ENCODE data around the gene SEC24D.
"Not testable (repeated sequence)": the region's sequence is repeated elsewhere in the genome, so short reads cannot be mapped to it uniquely, and the experiment has no call there.

The SEC24D gene

GRCh38 chr4:118810991-118811764, 24.7 kb downstream of the SEC24D start:
- Mint-ChIP-seq H3K27ac (no peak overlapping the region), H3K36me3 (ENCODE audit: low read depth) (peaks cover 56% of the 10 kb centered on the region), H3K4me3 (no peak overlapping the region), H3K9me3 (no peaks in the 10 kb centered on the region), H3K4me1 (ENCODE audit: low read depth) (peaks cover 5% of the 10 kb centered on the region), H3K27me3 (ENCODE audit: low read depth) (no peaks in the 10 kb centered on the region)

DNA sequence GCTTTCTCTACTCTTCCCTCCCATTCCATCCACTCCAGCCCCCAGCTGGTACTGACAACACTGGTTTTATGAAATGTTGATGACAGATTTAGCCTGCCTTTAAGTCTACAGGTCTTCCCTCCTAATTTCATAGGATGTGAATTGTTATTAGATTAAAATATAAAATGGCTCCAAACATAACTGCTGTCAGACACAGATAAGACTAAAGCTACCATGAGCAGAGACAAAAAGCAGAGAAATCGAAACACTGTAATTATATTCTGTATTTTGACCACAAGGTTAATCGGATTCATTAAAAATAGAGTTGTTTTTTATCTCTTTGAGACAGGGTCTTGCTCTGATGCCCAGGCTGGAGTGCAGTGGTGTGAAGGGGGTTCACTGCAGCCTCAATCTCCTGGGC, 28.3 kb downstream of the SEC24D start:
- Mint-ChIP-seq H3K27me3 (ENCODE audit: low read depth) (no peaks in the 10 kb centered on the region), H3K36me3 (ENCODE audit: low read depth) (peaks cover 45% of the 10 kb centered on the region), H3K4me1 (ENCODE audit: low read depth) (peaks cover 5% of the 10 kb centered on the region), H3K27ac (no peak overlapping the region), H3K4me3 (no peak overlapping the region), H3K9me3 (no peaks in the 10 kb centered on the region)

DNA sequence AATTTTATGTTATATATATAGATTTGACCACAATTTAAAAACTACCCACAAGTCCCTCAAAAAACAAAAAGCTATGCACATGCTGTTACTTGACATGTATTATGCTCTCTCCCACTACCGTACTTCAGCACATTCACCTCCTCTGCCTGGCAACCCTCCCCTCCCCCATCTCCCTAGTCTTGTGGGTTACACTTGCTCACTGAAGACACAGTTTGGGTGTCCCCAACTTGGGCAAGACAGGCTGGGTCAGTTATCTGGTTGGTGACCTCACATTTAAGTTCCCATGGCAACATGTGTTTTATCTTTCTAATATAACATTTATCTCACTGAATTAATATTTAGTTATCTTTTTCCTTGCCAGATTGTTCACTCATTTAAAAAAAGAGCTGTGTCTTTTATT, 32.7 kb downstream of the SEC24D start:
- no peak overlapping the region for H3K27ac Mint-ChIP-seq
- H3K36me3 Mint-ChIP-seq (ENCODE audit: low read depth), result peaks cover 32% of the 10 kb centered on the region
- H3K4me3 Mint-ChIP-seq, result no peak overlapping the region
- no peaks in the 10 kb centered on the region for H3K4me1 Mint-ChIP-seq (ENCODE audit: low read depth)
- H3K9me3 Mint-ChIP-seq, result no peaks in the 10 kb centered on the region
- no peaks in the 10 kb centered on the region for H3K27me3 Mint-ChIP-seq (ENCODE audit: low read depth)

DNA sequence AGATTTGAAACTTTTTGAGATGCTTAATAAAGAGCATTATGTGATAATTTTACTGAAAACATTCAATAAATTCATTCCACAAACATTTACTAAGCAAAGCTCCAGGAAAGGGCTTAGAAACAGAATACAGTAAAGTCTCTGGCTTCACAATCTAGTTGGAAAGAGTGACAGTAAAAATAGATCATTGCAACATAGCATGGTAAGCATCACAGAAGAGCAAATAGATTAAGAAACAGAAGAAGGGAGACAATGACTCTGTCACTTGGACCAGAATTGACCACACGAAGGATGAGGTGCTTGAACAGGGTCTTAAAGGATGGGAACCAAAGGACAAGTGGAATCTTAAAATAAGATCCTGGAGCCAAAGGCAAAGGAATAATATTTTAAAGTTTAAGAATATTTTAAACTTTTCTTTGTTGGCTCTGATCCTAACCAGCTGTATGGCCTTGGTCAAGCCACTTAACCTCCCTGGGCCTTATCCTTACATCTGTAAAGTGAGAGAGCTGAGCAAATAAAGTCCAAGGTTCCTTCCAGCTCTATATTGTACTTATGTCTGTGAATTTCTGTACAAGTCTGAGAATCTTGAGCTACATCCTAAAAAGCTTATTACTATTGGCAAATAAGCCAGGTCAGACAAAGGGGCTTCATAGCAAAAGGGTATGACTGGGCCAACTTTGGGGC, 33.9 kb downstream of the SEC24D start:
- no peaks in the 10 kb centered on the region for H3K9me3 Mint-ChIP-seq
- H3K27ac Mint-ChIP-seq, result no peak overlapping the region
- no peak overlapping the region for H3K4me3 Mint-ChIP-seq
- no peaks in the 10 kb centered on the region for H3K4me1 Mint-ChIP-seq (ENCODE audit: low read depth)
- H3K36me3 Mint-ChIP-seq (ENCODE audit: low read depth), result peaks cover 33% of the 10 kb centered on the region
- no peaks in the 10 kb centered on the region for H3K27me3 Mint-ChIP-seq (ENCODE audit: low read depth)

GRCh38 chr4:118799231-118799942, 36.5 kb downstream of the SEC24D start:
- H3K27ac Mint-ChIP-seq, result no peak overlapping the region
- H3K4me3 Mint-ChIP-seq, result no peak overlapping the region
- H3K27me3 Mint-ChIP-seq (ENCODE audit: low read depth), result no peaks in the 10 kb centered on the region
- H3K36me3 Mint-ChIP-seq (ENCODE audit: low read depth), result peaks cover 36% of the 10 kb centered on the region
- no peaks in the 10 kb centered on the region for H3K4me1 Mint-ChIP-seq (ENCODE audit: low read depth)
- no peaks in the 10 kb centered on the region for H3K9me3 Mint-ChIP-seq

DNA sequence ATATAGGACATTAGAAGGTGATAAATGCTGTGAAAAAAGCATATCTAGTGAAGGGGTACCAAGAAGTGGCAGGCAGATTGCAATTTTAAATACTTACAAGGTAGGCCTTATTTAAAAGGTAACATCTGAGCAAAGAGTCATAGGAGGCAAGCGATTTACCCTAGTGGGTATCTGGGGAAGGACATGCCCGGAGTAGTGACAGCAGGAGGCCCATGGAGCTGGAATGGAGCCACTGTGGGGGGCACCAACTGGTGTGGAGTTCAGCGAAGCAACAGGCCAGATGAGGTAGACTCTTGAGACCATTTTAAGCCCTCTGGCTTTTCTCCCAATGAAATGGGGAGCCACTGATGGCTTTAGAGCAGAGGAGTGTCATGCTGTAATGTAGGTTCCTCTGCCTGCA, 37.3 kb downstream of the SEC24D start:
- H3K9me3 Mint-ChIP-seq, result no peaks in the 10 kb centered on the region
- no peak overlapping the region for H3K4me3 Mint-ChIP-seq
- no peak overlapping the region for H3K27ac Mint-ChIP-seq
- H3K36me3 Mint-ChIP-seq (ENCODE audit: low read depth), result peaks cover 33% of the 10 kb centered on the region
- no peaks in the 10 kb centered on the region for H3K27me3 Mint-ChIP-seq (ENCODE audit: low read depth)
- H3K4me1 Mint-ChIP-seq (ENCODE audit: low read depth), result no peaks in the 10 kb centered on the region

GRCh38 chr4:118797558-118798142, 38.3 kb downstream of the SEC24D start:
- no peaks in the 10 kb centered on the region for H3K4me1 Mint-ChIP-seq (ENCODE audit: low read depth)
- no peak overlapping the region for H3K27ac Mint-ChIP-seq
- H3K36me3 Mint-ChIP-seq (ENCODE audit: low read depth), result peaks cover 29% of the 10 kb centered on the region
- no peaks in the 10 kb centered on the region for H3K27me3 Mint-ChIP-seq (ENCODE audit: low read depth)
- no peaks in the 10 kb centered on the region for H3K9me3 Mint-ChIP-seq
- no peak overlapping the region for H3K4me3 Mint-ChIP-seq

GRCh38 chr4:118791690-118792446, 44.1 kb downstream of the SEC24D start:
- not testable (repeated sequence) for H3K4me3 Mint-ChIP-seq; H3K4me1 Mint-ChIP-seq (ENCODE audit: low read depth); H3K27ac Mint-ChIP-seq; H3K27me3 Mint-ChIP-seq (ENCODE audit: low read depth); H3K9me3 Mint-ChIP-seq
- peaks cover 13% of the 10 kb centered on the region for H3K36me3 Mint-ChIP-seq (ENCODE audit: low read depth)

DNA sequence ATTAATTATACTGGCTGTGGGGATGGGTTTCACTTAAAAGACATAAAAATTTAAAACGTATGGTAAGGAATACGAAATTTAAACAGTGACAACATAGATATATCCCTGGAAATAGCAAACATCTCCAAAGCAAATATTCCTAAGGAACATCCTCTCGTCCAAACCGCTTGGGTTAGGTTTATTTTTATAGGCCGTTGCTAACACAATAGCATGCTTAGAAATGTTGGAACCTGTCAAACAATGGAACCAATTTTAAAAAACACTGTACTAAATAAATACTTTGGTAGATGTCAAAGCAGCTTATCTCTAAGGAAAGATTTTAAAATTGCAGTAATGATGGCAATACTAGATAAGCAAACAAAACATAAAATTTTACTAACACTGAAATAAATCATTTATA, 45.4 kb downstream of the SEC24D start:
- H3K36me3 Mint-ChIP-seq (ENCODE audit: low read depth), result peaks cover 10% of the 10 kb centered on the region
- H3K4me1 Mint-ChIP-seq (ENCODE audit: low read depth), result no peaks in the 10 kb centered on the region
- no peak overlapping the region for H3K27ac Mint-ChIP-seq
- H3K4me3 Mint-ChIP-seq, result no peak overlapping the region
- no peaks in the 10 kb centered on the region for H3K27me3 Mint-ChIP-seq (ENCODE audit: low read depth)
- no peaks in the 10 kb centered on the region for H3K9me3 Mint-ChIP-seq

DNA sequence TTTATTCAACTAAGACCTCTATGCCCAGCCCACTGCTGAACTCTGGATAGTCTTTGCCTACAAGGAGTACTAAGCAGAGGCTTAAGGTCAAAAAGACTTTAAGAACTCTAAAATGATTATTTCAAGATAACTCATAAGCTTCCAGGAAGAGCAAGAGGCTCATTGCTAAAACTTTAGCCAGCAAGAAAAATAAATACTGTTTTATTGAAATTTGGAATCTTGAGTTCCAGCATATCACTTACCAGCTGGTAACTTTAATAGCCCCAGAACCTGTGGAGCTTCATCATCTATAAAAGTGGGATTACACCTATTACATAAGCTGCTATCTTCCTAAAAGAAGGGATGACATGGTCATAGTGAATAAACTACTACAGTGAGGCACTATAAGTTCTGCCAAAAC, 47.0 kb downstream of the SEC24D start:
- Mint-ChIP-seq H3K4me3 (no peak overlapping the region), H3K27me3 (ENCODE audit: low read depth) (no peaks in the 10 kb centered on the region), H3K9me3 (no peaks in the 10 kb centered on the region), H3K27ac (no peak overlapping the region), H3K4me1 (ENCODE audit: low read depth) (no peaks in the 10 kb centered on the region), H3K36me3 (ENCODE audit: low read depth) (peaks cover 6% of the 10 kb centered on the region)

DNA sequence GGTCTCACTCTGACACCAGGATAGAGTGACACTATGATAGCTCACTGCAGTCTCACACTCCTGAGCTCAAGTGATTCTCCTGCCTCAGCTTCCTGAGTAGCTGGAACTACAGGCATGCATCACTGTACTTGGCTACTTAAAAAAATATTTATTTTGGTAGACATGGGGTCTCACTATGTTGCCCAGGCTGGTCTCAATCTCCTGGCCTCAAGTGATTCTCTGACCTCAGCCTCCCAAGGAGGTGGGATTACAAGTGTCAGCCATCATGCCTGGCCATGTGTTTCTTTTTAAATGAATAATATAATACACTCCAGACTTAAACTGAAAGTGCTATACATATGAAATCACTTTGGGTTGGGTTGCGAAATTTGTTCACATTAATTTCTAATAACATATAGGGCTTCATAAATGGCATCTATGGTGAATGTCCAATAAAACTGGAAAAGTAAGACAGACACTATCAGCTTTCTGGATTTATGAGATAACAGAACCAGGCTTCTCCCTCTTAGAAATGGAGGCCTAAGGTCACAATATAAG, 48.0 kb downstream of the SEC24D start:
- peaks cover 2% of the 10 kb centered on the region for H3K4me1 Mint-ChIP-seq (ENCODE audit: low read depth)
- no peak overlapping the region for H3K27ac Mint-ChIP-seq
- no peaks in the 10 kb centered on the region for H3K27me3 Mint-ChIP-seq (ENCODE audit: low read depth)
- H3K4me3 Mint-ChIP-seq, result no peak overlapping the region
- peaks cover 11% of the 10 kb centered on the region for H3K36me3 Mint-ChIP-seq (ENCODE audit: low read depth)
- H3K9me3 Mint-ChIP-seq, result peaks cover 4% of the 10 kb centered on the region

DNA sequence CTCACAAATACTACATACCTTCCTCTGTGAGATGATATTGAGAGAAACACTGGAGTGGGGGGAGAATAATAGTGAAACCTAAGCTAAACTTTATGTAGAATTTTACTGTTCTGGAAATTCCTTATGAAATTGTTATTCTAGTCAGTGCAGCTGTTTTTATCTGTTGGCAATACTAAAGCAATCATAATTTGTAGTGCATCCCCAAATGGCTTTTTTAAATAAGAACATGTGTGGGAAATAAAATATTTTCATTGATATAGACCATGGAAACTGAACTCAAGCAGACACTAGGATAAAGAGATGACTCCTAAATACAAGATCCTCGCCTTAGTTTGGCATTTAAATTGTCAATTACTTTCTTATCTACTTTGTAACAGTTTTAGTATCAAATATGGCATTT, 51.1 kb downstream of the SEC24D start:
- Mint-ChIP-seq H3K27ac (no peak overlapping the region), H3K4me1 (ENCODE audit: low read depth) (peaks cover 2% of the 10 kb centered on the region), H3K9me3 (peaks cover 4% of the 10 kb centered on the region), H3K36me3 (ENCODE audit: low read depth) (peaks cover 34% of the 10 kb centered on the region), H3K27me3 (ENCODE audit: low read depth) (no peaks in the 10 kb centered on the region), H3K4me3 (no peak overlapping the region)

GRCh38 chr4:118783887-118784286, 52.0 kb downstream of the SEC24D start:
- peaks cover 4% of the 10 kb centered on the region for H3K9me3 Mint-ChIP-seq
- H3K27me3 Mint-ChIP-seq (ENCODE audit: low read depth), result no peaks in the 10 kb centered on the region
- no peak overlapping the region for H3K27ac Mint-ChIP-seq
- peaks cover 40% of the 10 kb centered on the region for H3K36me3 Mint-ChIP-seq (ENCODE audit: low read depth)
- H3K4me1 Mint-ChIP-seq (ENCODE audit: low read depth), result peaks cover 2% of the 10 kb centered on the region
- H3K4me3 Mint-ChIP-seq, result no peak overlapping the region

DNA sequence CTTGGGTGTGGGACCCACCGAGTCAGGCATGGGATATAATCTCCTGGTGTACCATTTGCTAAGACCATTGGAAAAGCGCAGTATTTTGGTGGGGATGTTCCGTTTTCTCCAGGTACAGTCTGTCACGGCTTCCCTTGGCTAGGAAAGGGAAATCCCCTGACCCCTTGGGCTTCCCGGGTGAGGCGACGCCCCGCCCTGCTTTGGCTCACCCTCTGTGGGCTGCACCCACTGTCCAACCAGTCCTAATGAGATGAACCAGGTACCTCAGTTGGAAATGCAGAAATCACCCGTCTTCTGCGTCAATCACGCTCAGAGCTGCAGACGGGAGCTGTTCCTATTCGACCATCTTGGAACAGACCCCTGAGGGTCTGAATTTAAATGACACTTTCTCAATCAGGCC, 53.0 kb downstream of the SEC24D start:
- not testable (repeated sequence) for H3K4me3 Mint-ChIP-seq; H3K4me1 Mint-ChIP-seq (ENCODE audit: low read depth); H3K27me3 Mint-ChIP-seq (ENCODE audit: low read depth); H3K9me3 Mint-ChIP-seq; H3K27ac Mint-ChIP-seq
- peaks cover 42% of the 10 kb centered on the region for H3K36me3 Mint-ChIP-seq (ENCODE audit: low read depth)
